Right lobe of liver (tissue), 6 donors: ENCODE data around the gene MFSD6L. TPM values are rescaled to one million over a fixed set of nuclear protein-coding genes. Genes with fewer than 3 reads are reported as not detected.

Source experiments
- ATAC-seq, 4 donors: fragments of 200-7000 bp; cut with Tn5 transposase; one replicate each; pipeline ENCODE4 v1.9.1; 2020; ENCODE audit warnings: mild to moderate bottlenecking in 4 of 4, moderate library complexity in 4 of 4
- DNase-seq, 3 donors: peaks; one replicate each; pipeline ENCODE4 v3.0.0-alpha.2; 2020
- H3K27ac ChIP-seq, 3 donors: fragments of 200-600 bp; one replicate each; pipeline ENCODE4 v1.8.0; 2022
- H3K27me3 ChIP-seq, 2 donors: fragments of 200-600 bp; one replicate each; pipeline ENCODE4 v1.8.0; 2022
- H3K36me3 ChIP-seq, 4 donors: fragments of 200-600 bp; sonication (generic) in 1 of 4; one replicate each; pipeline versions ENCODE4 v1.5.1 to v1.8.0; 2017 to 2022; ENCODE audit warnings: control low read depth in 1 of 4
- H3K4me1 ChIP-seq, 4 donors: fragments of 200-600 bp; sonication (generic) in 1 of 4; one replicate each; pipeline versions ENCODE4 v1.5.1 to v1.8.0; 2017 to 2022; ENCODE audit warnings: control low read depth in 1 of 4
- H3K4me3 ChIP-seq, 3 donors: fragments of 200-600 bp; one replicate each; pipeline ENCODE4 v1.8.0; 2022
- H3K9me3 ChIP-seq, 4 donors: fragments of 200-600 bp; sonication (generic) in 1 of 4; one replicate each; pipeline versions ENCODE4 v1.5.1 to v1.8.0; 2017 to 2022; ENCODE audit warnings: control low read depth in 1 of 4
- POLR2A ChIP-seq: fragments of 450-650 bp; IDR thresholded peaks from one replicate; pipeline ENCODE4 v1.6.1; 2017; ENCODE audit warnings: antibody characterized with exemption, mild to moderate bottlenecking
- WGBS: methylation state at CpG from one replicate; pipeline ENCODE4 v1.1.6; 2018; ENCODE audit warnings: low coverage, low lambda C conversion rate; ENCODE audit not compliant: insufficient coverage; ENCODE audit errors: missing lambda C conversion rate; 5-methylcytosine and 5-hydroxymethylcytosine counted together
- intact Hi-C, 2 donors: fragments of 100-400 bp; cut with DNase I; formaldehyde crosslinking; loops; one replicate each; pipeline versions ENCODE4 v1.11.2 to v1.14.1; 2022
- total RNA-seq, 6 experiments: library from RNA; depleted of rRNA in 2 of 6; stranded (reverse); fragments of >200 nt in 2 of 6; fragmentation: NEBNext Ultra II Directional in 3 of 6; extraction: Animal tissue kit (Norgen Biotek cat#: 25700) in 3 of 6; gene quantifications; one replicate each; pipeline versions ENCODE4 v1.1.0 to v1.2.4, GENCODE V29; 2016 to 2023
- TF ChIP-seq, protein P1 (sequence below), 4 donors: fragments of 200-600 bp in 3 of 4; fragments of 450-650 bp in 1 of 4; IDR thresholded peaks; one replicate each; pipeline versions ENCODE4 v1.5.1 to v1.8.0; 2016 to 2022; ENCODE audit warnings: antibody characterized with exemption in 4 of 4, mild to moderate bottlenecking in 2 of 4
- donor health status: DM: no; HTN: yes; CAD: no.
- donor health status: DM: no; HTN: no; CAD: no.
- donor health status: DM: no; HTN: no; CAD: no.
- donor health status: DM: no; HTN: yes; CAD: no.
- donor health status: DM: no; HTN: yes; CAD: no.

Gene MFSD6L
- total RNA-seq, 6 experiments from 2014 or later, result not detected

DNA sequence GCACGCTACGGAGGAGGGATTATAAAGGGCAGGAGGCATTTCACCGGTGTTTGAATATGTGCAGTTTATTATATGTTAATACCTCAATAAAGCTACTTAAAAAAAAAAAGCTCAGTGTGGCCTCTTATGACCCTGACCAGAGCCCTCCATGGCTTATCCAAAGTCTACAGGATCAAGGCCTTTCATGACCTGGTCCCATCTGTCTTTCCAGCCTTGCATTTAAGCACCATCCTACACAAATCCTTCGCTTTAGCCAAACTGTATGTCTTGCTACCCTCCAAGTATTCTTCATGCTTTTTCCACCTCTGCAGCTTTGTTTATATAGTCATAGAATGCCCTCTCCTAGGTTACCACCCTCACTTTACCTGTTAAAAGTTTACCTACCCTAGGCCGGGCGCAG, 6.5 kb downstream of the MFSD6L start:
- TF ChIP-seq, protein P1, sequence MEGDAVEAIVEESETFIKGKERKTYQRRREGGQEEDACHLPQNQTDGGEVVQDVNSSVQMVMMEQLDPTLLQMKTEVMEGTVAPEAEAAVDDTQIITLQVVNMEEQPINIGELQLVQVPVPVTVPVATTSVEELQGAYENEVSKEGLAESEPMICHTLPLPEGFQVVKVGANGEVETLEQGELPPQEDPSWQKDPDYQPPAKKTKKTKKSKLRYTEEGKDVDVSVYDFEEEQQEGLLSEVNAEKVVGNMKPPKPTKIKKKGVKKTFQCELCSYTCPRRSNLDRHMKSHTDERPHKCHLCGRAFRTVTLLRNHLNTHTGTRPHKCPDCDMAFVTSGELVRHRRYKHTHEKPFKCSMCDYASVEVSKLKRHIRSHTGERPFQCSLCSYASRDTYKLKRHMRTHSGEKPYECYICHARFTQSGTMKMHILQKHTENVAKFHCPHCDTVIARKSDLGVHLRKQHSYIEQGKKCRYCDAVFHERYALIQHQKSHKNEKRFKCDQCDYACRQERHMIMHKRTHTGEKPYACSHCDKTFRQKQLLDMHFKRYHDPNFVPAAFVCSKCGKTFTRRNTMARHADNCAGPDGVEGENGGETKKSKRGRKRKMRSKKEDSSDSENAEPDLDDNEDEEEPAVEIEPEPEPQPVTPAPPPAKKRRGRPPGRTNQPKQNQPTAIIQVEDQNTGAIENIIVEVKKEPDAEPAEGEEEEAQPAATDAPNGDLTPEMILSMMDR (IDR thresholded peaks at IDR 0.05), result no peak
- no peak for TF ChIP-seq POLR2A

GRCh38 chr17:8791910-8792270, 7.3 kb downstream of the MFSD6L start:
- TF ChIP-seq POLR2A, result no peak
- TF ChIP-seq, protein P1 (IDR thresholded peaks at IDR 0.05), result no peak
- H3K4me3 ChIP-seq, result no peak overlapping the region
- no peak for DNase-seq
- H3K36me3 ChIP-seq, result no peaks in the 10 kb centered on the region
- intact Hi-C loops, result no loop called here
- H3K27me3 ChIP-seq, result no peaks in the 10 kb centered on the region
- no peak for ATAC-seq
- H3K27ac ChIP-seq, result no peak overlapping the region
- 60% methylated on average over 1 of the region's 2 CpGs for WGBS
- H3K4me1 ChIP-seq, result no peaks in the 10 kb centered on the region
- H3K9me3 ChIP-seq, result no peaks in the 10 kb centered on the region

More for the DNA sequence above, 6.5 kb downstream of the MFSD6L start:
- Histone ChIP-seq H3K4me3 (no peak overlapping the region), H3K27ac (no peak overlapping the region), H3K4me1 (no peaks in the 10 kb centered on the region), H3K9me3 (no peaks in the 10 kb centered on the region), H3K27me3 (no peaks in the 10 kb centered on the region), H3K36me3 (no peaks in the 10 kb centered on the region)
- DNase-seq (no peak), ATAC-seq (no peak)
- intact Hi-C loops, result no loop called here
- WGBS, result 72% methylated on average over 4 of the region's 6 CpGs

DNA sequence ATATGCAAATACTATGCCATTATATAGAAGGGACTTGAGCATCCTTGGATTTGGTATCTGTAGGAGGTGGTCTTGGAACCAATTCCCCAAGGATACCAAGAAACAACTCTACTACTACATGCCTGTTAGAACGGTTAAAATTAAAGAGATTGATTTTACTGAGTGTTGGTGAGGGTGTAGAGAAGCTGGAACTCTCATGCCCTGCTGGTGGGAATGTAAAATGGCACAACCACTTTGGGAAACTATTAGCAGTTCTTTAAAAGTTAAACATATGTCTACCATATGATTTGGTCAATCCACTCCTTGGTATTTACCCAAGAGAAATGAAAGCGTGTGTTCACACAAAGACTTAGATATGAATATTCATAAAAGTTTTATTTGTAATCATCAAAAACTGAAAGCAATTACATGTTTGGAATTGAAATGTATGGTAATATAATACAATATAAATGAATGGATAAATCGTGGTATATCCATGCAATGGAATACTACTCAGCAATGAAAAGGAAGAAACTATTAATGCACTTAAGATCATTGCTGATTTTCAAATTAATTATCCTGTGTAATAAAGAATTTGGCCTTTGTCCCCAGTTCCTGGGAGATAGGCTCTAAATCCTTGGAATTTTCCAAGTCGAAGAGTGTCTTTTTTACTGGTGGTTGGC, 7.8 kb downstream of the MFSD6L start:
- intact Hi-C loops, result no loop called here
- no peaks in the 10 kb centered on the region for H3K4me1 ChIP-seq
- H3K9me3 ChIP-seq, result no peaks in the 10 kb centered on the region
- H3K27me3 ChIP-seq, result no peaks in the 10 kb centered on the region
- TF ChIP-seq POLR2A, result no peak
- TF ChIP-seq, protein P1 (IDR thresholded peaks at IDR 0.05), result no peak
- no peak overlapping the region for H3K4me3 ChIP-seq
- no peak overlapping the region for H3K27ac ChIP-seq
- H3K36me3 ChIP-seq, result no peaks in the 10 kb centered on the region
- DNase-seq, result no peak
- ATAC-seq, result no peak
- 78% methylated on average over 3 of the region's 4 CpGs for WGBS

DNA sequence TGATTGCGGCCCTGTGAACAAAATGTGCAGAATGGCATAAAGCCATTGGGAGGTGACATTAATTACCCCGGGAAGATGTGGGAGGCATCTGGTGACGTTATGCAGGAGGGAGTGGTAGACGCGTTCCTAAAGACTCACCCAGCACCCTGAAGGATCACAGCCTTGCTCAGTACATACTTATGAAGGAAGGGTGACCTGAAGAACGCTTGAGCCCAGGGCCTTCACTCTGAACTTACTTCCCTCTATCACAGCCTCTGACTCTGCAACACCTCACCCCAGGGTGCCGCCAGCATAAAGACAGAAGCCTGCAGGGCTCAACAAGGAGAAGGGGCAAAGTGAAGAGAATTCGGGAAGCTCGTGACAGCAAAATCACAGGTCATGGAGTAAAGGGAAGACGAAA, 9.4 kb downstream of the MFSD6L start:
- no peak for TF ChIP-seq POLR2A
- TF ChIP-seq, protein P1 (IDR thresholded peaks at IDR 0.05), result no peak
- no peak for ATAC-seq
- H3K36me3 ChIP-seq, result no peaks in the 10 kb centered on the region

More for the DNA sequence above, 9.4 kb downstream of the MFSD6L start:
- no peaks in the 10 kb centered on the region for H3K27me3 ChIP-seq
- no peak overlapping the region for H3K4me3 ChIP-seq
- no peak overlapping the region for H3K27ac ChIP-seq
- WGBS, result 69% methylated on average over 9 of the region's 10 CpGs
- H3K9me3 ChIP-seq, result no peaks in the 10 kb centered on the region
- intact Hi-C loops, result no loop called here
- H3K4me1 ChIP-seq, result no peaks in the 10 kb centered on the region
- DNase-seq, result no peak
